Measurements from ENCODE around the gene LRRK1.

The LRRK1 gene

DNA sequence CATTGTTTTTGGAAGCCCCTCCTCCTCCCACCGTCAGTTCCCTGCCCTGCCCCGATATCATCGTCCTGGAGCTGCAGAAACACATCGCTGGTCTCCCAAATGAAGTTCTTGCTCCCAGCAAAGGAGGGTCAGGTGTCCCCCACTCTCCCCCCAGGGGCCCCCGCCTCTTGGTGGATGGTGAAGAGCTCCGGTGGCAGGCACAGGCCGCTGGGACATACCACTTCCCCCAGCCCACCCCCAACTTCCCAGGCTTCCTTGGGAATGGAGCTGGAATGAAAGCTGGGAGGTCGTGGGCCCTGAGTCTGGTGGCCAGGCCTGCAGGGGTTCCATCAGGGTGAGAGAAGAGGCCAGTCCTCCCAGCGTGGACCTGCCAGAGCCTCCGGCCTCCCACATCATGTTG is 195.0 kb downstream of the LRRK1 start:
- no peaks in the 10 kb centered on the region for H3K36me3 ChIP-seq (ENCODE audit: control insufficient read depth, insufficient read depth, low read length)
- H3K27me3 ChIP-seq (replicated peaks; ENCODE audit: control insufficient read depth, insufficient read depth, low read length) = no peaks in the 10 kb centered on the region; the same call in none of the 2 replicates
- TF ChIP-seq CTCF (IDR thresholded peaks at IDR 0.05; ENCODE audit: insufficient read depth, low read length, poor library complexity, severe bottlenecking) = no peak
- H3K4me3 ChIP-seq (replicated peaks; ENCODE audit: low read depth, low read length) = no peak overlapping the region
- no peak for DNase-seq (ENCODE audit: extremely low read depth, insufficient read length)

DNA sequence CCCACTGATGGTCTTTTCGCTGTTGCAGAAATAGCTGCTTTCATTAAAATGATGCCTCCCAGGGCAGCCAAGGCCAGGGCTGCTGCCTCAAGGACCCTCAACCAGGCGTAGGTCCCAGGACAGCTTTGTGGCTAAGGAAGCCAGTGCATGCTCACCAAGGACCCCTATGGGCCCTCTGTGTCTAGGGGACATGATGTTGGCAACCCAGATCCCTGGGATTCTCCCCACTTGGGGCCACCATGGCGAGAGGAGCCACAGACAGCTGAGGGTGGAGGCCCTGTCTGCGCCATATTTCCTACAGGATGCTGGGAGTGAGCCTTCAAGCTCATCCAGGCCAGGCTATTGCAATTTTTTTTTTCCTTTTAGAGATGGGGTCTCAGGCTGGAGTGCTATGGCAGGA is 195.5 kb downstream of the LRRK1 start:
- TF ChIP-seq CTCF (IDR thresholded peaks at IDR 0.05; ENCODE audit: insufficient read depth, low read length, poor library complexity, severe bottlenecking) = no peak
- no peak for DNase-seq (ENCODE audit: extremely low read depth, insufficient read length)

DNA sequence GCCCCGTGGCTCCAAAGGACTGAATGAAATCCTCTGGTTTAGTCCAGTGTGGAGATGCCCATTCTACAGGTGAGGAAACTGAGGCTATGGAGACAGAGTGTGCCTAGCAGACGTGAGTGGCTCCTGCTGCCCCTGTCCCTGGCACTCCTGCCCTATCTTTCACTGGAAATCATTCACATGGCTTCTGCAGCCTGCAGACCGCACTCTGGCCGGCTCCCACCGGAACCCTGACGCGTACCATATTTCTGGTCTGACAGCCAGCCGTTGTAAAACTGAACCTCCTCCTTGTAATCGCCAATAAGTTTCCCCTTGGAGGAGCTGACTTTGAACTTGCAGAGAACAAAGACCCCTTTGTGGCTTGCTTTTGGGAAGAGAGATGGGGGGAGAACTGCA is 196.2 kb downstream of the LRRK1 start:
- H3K4me3 ChIP-seq (replicated peaks; ENCODE audit: low read depth, low read length) = no peak overlapping the region
- no peak for TF ChIP-seq CTCF (IDR thresholded peaks at IDR 0.05; ENCODE audit: insufficient read depth, low read length, poor library complexity, severe bottlenecking)

More for the DNA sequence above, 195.5 kb downstream of the LRRK1 start:
- Histone ChIP-seq H3K4me3 (replicated peaks; ENCODE audit: low read depth, low read length) (no peak overlapping the region), H3K36me3 (ENCODE audit: control insufficient read depth, insufficient read depth, low read length) (no peaks in the 10 kb centered on the region), H3K27me3 (replicated peaks; ENCODE audit: control insufficient read depth, insufficient read depth, low read length) (no peaks in the 10 kb centered on the region; the same call in none of the 2 replicates)

DNA sequence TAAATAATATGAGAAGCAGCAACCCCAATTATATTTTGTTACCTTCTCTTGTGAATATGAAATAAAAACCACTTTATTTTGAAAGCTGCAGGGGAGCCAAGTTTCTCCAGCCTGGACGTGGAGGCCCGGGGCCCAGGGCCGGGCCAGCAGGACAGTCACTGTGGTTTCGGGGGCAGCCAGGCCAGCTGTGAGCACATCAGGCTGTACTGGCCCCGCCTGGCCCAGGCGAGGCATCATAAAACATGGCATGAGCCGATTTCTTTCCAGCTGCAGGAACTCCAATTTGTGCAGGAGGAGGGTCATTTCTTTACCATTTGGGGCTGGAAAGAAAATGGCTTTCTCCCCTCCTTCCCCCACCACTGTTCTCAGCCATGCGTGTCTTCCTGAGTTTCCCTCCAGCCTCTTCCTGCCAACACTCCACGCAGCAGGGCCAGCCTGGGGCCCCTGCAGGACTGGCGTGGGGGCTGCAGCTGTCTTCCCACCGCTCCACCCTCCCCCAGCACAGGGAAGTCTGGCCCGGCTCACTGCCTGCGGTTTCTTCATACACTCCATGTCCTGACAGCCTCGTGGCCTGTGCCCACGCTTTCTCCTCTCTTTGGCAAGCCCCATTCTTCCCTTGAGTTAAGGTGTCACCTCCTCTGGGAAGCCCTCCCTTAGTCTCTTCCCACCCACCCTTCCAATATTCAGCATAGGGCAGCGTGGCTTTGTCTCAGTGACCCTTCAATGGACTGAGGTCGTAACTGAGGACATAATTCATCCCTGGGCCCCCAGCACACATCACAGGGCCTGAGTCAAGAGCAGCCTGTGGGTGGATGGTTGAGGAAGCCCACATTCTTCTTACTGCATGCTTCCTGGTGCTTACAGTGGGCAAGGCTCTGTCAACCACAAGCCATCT is 196.9 kb downstream of the LRRK1 start:
- no peaks in the 10 kb centered on the region for H3K36me3 ChIP-seq (ENCODE audit: control insufficient read depth, insufficient read depth, low read length)
- no peak overlapping the region for H3K4me3 ChIP-seq (replicated peaks; ENCODE audit: low read depth, low read length)
- DNase-seq (ENCODE audit: extremely low read depth, insufficient read length) = no peak
- no peak for TF ChIP-seq CTCF (IDR thresholded peaks at IDR 0.05; ENCODE audit: insufficient read depth, low read length, poor library complexity, severe bottlenecking)
- no peaks in the 10 kb centered on the region; the same call in none of the 2 replicates for H3K27me3 ChIP-seq (replicated peaks; ENCODE audit: control insufficient read depth, insufficient read depth, low read length)

More for the DNA sequence above, 196.2 kb downstream of the LRRK1 start:
- no peak for DNase-seq (ENCODE audit: extremely low read depth, insufficient read length)
- no peaks in the 10 kb centered on the region; the same call in none of the 2 replicates for H3K27me3 ChIP-seq (replicated peaks; ENCODE audit: control insufficient read depth, insufficient read depth, low read length)
- no peaks in the 10 kb centered on the region for H3K36me3 ChIP-seq (ENCODE audit: control insufficient read depth, insufficient read depth, low read length)

GRCh38 chr15:101116681-101116976 is 197.5 kb downstream of the LRRK1 start:
- H3K4me3 ChIP-seq (replicated peaks; ENCODE audit: low read depth, low read length) = no peak overlapping the region
- no peak for DNase-seq (ENCODE audit: extremely low read depth, insufficient read length)
- no peak for TF ChIP-seq CTCF (IDR thresholded peaks at IDR 0.05; ENCODE audit: insufficient read depth, low read length, poor library complexity, severe bottlenecking)

More at GRCh38 chr15:101116681-101116976, 197.5 kb downstream of the LRRK1 start:
- Histone ChIP-seq H3K36me3 (ENCODE audit: control insufficient read depth, insufficient read depth, low read length) (no peaks in the 10 kb centered on the region), H3K27me3 (replicated peaks; ENCODE audit: control insufficient read depth, insufficient read depth, low read length) (no peaks in the 10 kb centered on the region; the same call in none of the 2 replicates)

Data from GM06990 (cell line).